Activated CD8-positive, alpha-beta memory T cell treated with anti-CD3 and anti-CD28 coated beads, Interleukin-2, amount 50 U/mL, for 4 hours (primary cell): ENCODE measurements around the gene NXNL2.

Source experiments
- DNase-seq: peaks from one replicate; pipeline ENCODE4 v3.0.0-alpha.2; 2020

Gene NXNL2

GRCh38 chr9:88580961-88581360 is 46.0 kb downstream of the NXNL2 start:
- no peak for DNase-seq

GRCh38 chr9:88583901-88584596 is 49.1 kb downstream of the NXNL2 start:
- no peak for DNase-seq

- no peak for DNase-seq
These were observed 50.4 kb downstream of the NXNL2 start for GRCh38 chr9:88585426-88585825.

GRCh38 chr9:88586452-88586851 is 51.5 kb downstream of the NXNL2 start:
- no peak for DNase-seq

GRCh38 chr9:88587182-88587581 is 52.2 kb downstream of the NXNL2 start:
- DNase-seq: no peak

- no peak for DNase-seq
These were observed 53.1 kb downstream of the NXNL2 start for GRCh38 chr9:88587885-88588649.

GRCh38 chr9:88589656-88590055 is 54.7 kb downstream of the NXNL2 start:
- no peak for DNase-seq

GRCh38 chr9:88590558-88591146 is 55.7 kb downstream of the NXNL2 start:
- DNase-seq: no peak

- peak; percentile 51 for DNase-seq
These were observed 58.7 kb downstream of the NXNL2 start for GRCh38 chr9:88593537-88594185.
